K562 (cell line): ENCODE measurements around the gene PRM2. TPM values are rescaled to one million over a fixed set of nuclear protein-coding genes. Genes with fewer than 3 reads are reported as not detected.

Experiments used
- ATAC-seq: fragments of 200-7000 bp; cut with Tn5 transposase; 3 replicates; pipeline ENCODE4 v1.9.1; 2020; ENCODE audit warnings: moderate library complexity
- BruUV-seq: library from RNA; stranded (reverse); fragments of 400-500 nt; replicated peaks from 2 replicates; lab custom pipeline; 2021; lab: Mats Ljungman, UMichigan
- CTCF ChIA-PET: fragments of 300-600 bp; formaldehyde crosslinking; extraction: SDS; loops from one replicate; lab custom pipeline; 2021; ENCODE audit warnings: low intra/inter-chr PET ratio; lab: Yijun Ruan, JAX
- POLR2A ChIA-PET: fragments of 300-600, 350-650 bp; sonication (Branson Sonifier 250); formaldehyde crosslinking; extraction: SDS; loops from one replicate; lab custom pipeline; 2021; ENCODE audit warnings: antibody characterized with exemption, inconsistent platforms; lab: Yijun Ruan, JAX
- DNase-seq, 4 experiments: peaks; one replicate each; pipeline versions ENCODE4 v3.0.0 to v3.0.0-alpha.2; 2011 to 2018; ENCODE audit warnings: low spot score in 3 of 4, mixed read lengths in 3 of 4; ENCODE audit errors: extremely low read depth in 1 of 4
- FAIRE-seq: peaks from 2 replicates; lab custom pipeline; 2011; peaks lifted over from hg19 to GRCh38; lab: Jason Lieb, UNC
- H2AFZ ChIP-seq: 2 replicates; pipeline ENCODE4 v1.6.0; 2011; ENCODE audit warnings: low read depth, low read length, control low read depth, inconsistent platforms
- H3K27ac ChIP-seq: fragments of 200-600 bp; 3 replicates; pipeline ENCODE4 v1.8.0; 2011; ENCODE audit warnings: low read depth, mild to moderate bottlenecking, control low read depth, inconsistent platforms, low read length, moderate library complexity, mixed read lengths; ENCODE audit errors: extremely low read depth
- H3K27me3 ChIP-seq, 2 experiments: fragments of 300-600 bp in 1 of 2; 2 replicates in 1 of 2; 3 replicates in 1 of 2; pipeline versions ENCODE4 v1.6.0 to v1.8.0; 2011; ENCODE audit warnings: inconsistent platforms in 2 of 2, low read length in 2 of 2, mild to moderate bottlenecking in 1 of 2, mixed read lengths in 1 of 2, moderate library complexity in 1 of 2; ENCODE audit not compliant: control insufficient read depth in 2 of 2, insufficient read depth in 2 of 2
- H3K36me3 ChIP-seq: fragments of 300-600 bp; 3 replicates; pipeline ENCODE4 v1.8.0; 2011; ENCODE audit warnings: mild to moderate bottlenecking, low read length, inconsistent platforms; ENCODE audit not compliant: control insufficient read depth, insufficient read depth
- H3K4me1 ChIP-seq, 2 experiments: fragments of 200-600 bp in 1 of 2; replicated peaks in 1 of 2; 2 replicates in 1 of 2; 3 replicates in 1 of 2; pipeline versions ENCODE4 v1.5.1 to v1.8.0; 2011; ENCODE audit warnings: inconsistent platforms in 2 of 2, low read length in 2 of 2, mild to moderate bottlenecking in 1 of 2, mixed read lengths in 1 of 2, moderate library complexity in 1 of 2; ENCODE audit not compliant: control insufficient read depth in 2 of 2, insufficient read depth in 2 of 2
- H3K4me2 ChIP-seq: 2 replicates; pipeline ENCODE4 v1.6.1; 2011; ENCODE audit warnings: low read length, control low read depth, inconsistent platforms, mixed read lengths; ENCODE audit not compliant: insufficient read depth
- H3K4me3 ChIP-seq: fragments of 200-600 bp; sonication (generic), shearing (Covaris generic); 2 replicates; pipeline ENCODE4 v1.5.1; 2016; ENCODE audit warnings: control low read depth, inconsistent platforms
- H3K79me2 ChIP-seq: fragments of 200-600 bp; 3 replicates; pipeline ENCODE4 v1.8.0; 2011; ENCODE audit warnings: low read length, inconsistent platforms; ENCODE audit not compliant: control insufficient read depth, insufficient read depth
- H3K9ac ChIP-seq, 2 experiments: 2 replicates each; pipeline versions ENCODE4 v1.6.0 to v1.6.1; 2011; ENCODE audit warnings: low read depth in 2 of 2, low read length in 2 of 2, control low read depth in 1 of 2, inconsistent platforms in 1 of 2, mild to moderate bottlenecking in 1 of 2, mixed read lengths in 1 of 2; ENCODE audit not compliant: insufficient read depth in 1 of 2
- H3K9me1 ChIP-seq: one replicate; pipeline ENCODE4 v1.6.0; 2011; ENCODE audit warnings: inconsistent platforms, mild to moderate bottlenecking, low read length, moderate library complexity; ENCODE audit not compliant: control insufficient read depth, insufficient read depth
- H3K9me3 ChIP-seq: replicated peaks from 2 replicates; pipeline ENCODE4 v1.5.1; 2011; ENCODE audit warnings: low read depth, low read length, inconsistent platforms; ENCODE audit not compliant: control insufficient read depth, insufficient read depth
- H4K20me1 ChIP-seq: replicated peaks from 2 replicates; pipeline ENCODE4 v1.6.1; 2011; ENCODE audit warnings: low read length, inconsistent platforms, mixed read lengths; ENCODE audit not compliant: control insufficient read depth, insufficient read depth
- ARID4B ChIP-seq: sonication (generic); formaldehyde crosslinking; IDR thresholded peaks from 2 replicates; pipeline ENCODE4 v1.8.0; 2022; ENCODE audit warnings: mild to moderate bottlenecking, missing genetic modification reagents
- BCOR ChIP-seq: fragments of 450-650 bp; IDR thresholded peaks from 2 replicates; pipeline ENCODE4 v1.6.1; 2016
- GABPA ChIP-seq: fragments of 200-800 bp; sonication (Bioruptor generic); conservative IDR thresholded peaks from 2 replicates; pipeline ENCODE4 v1.6.1; 2016; ENCODE audit warnings: low read depth, missing genetic modification characterization, missing compliant biosample characterization
- HMGN3 ChIP-seq: IDR thresholded peaks from 2 replicates; pipeline ENCODE4 v1.6.1; 2011; ENCODE audit warnings: borderline replicate concordance, low read depth, mild to moderate bottlenecking, mixed read lengths, low read length; ENCODE audit not compliant: insufficient read length; ENCODE audit errors: extremely low read depth
- NCOR1 ChIP-seq: fragments of 450-650 bp; IDR thresholded peaks from 2 replicates; pipeline ENCODE4 v1.6.1; 2016; ENCODE audit warnings: mild to moderate bottlenecking, moderate library complexity
- SP2 ChIP-seq: IDR thresholded peaks from 2 replicates; pipeline ENCODE4 v1.6.1; 2011; ENCODE audit warnings: mild to moderate bottlenecking, low read depth, low read length, moderate library complexity; ENCODE audit not compliant: poor library complexity, severe bottlenecking; ENCODE audit errors: extremely low read depth
- SUPT5H ChIP-seq: fragments of 450-650 bp; IDR thresholded peaks from 2 replicates; pipeline ENCODE4 v1.6.1; 2016
- TAF7 ChIP-seq: fragments of 450-650 bp; IDR thresholded peaks from 2 replicates; pipeline ENCODE4 v1.6.1; 2016; ENCODE audit warnings: missing genetic modification characterization, missing compliant biosample characterization
- TBP ChIP-seq: optimal IDR thresholded peaks from 2 replicates; pipeline ENCODE3; 2011; ENCODE audit warnings: low read depth, low read length, improper control_type of control experiment
- USF2 ChIP-seq: sonication (generic); formaldehyde crosslinking; IDR thresholded peaks from 2 replicates; pipeline ENCODE4 v1.5.0; 2020; ENCODE audit warnings: missing genetic modification reagents
- ZNF277 ChIP-seq: fragments of 250-450 bp; sonication (Bioruptor Pico); IDR thresholded peaks from 2 replicates; pipeline ENCODE4 v1.8.0; 2022; ENCODE audit warnings: inconsistent platforms, mild to moderate bottlenecking, moderate library complexity, borderline replicate concordance
- ZNF512 ChIP-seq: IDR thresholded peaks from 2 replicates; pipeline ENCODE4 v1.6.1; 2016; ENCODE audit warnings: missing genetic modification characterization, missing compliant biosample characterization
- ZZZ3 ChIP-seq: fragments of 450-650 bp; IDR thresholded peaks from 2 replicates; pipeline ENCODE4 v1.6.1; 2016; ENCODE audit warnings: antibody characterized with exemption, mild to moderate bottlenecking, moderate library complexity
- WGBS: fragments of 100-300 bp; shearing (Covaris generic); methylation state at CpG from one replicate; pipeline ENCODE4 v1.1.6; 2016; ENCODE audit warnings: low coverage, mixed read lengths; ENCODE audit not compliant: insufficient coverage; ENCODE audit errors: missing lambda C conversion rate; 5-methylcytosine and 5-hydroxymethylcytosine counted together
- in situ Hi-C: fragments of 300-500 bp; cut with MboI; formaldehyde crosslinking; loops from 4 replicates; pipeline ENCODE4 v1.15.0; 2018; ENCODE audit warnings: inconsistent platforms, mixed read lengths
- intact Hi-C: fragments of 100-400 bp; cut with micrococcal nuclease; formaldehyde crosslinking; loops from 2 replicates; pipeline ENCODE4 v1.14.2; 2022
- polyA plus RNA-seq, 8 experiments: library from polyadenylated mRNA; depleted of rRNA in 4 of 8; stranded (reverse) in 5 of 8; unstranded in 3 of 8; fragments of >200 nt; fragmentation: Nextera tagmentation in 2 of 8; fragmentation: Illumina TruSeq in 1 of 8; extraction: Ambion mirVana in 2 of 8; extraction: Trizol in 1 of 8; gene quantifications; 2 replicates each; pipeline versions ENCODE4 v1.2.1 to v1.2.3, GENCODE V29; 2011 to 2014; ENCODE audit warnings: inconsistent platforms in 1 of 8, missing spikeins in 1 of 8
- total RNA-seq, 7 experiments: library from RNA; depleted of rRNA in 6 of 7; stranded (reverse); fragments of >200 nt in 6 of 7; fragmentation: Illumina TruSeq in 2 of 7; extraction: Trizol in 2 of 7; gene quantifications; 2 replicates each; pipeline versions ENCODE4 v1.2.1 to v1.2.3, GENCODE V29; 2011 to 2021; ENCODE audit warnings: low replicate concordance in 1 of 7

PRM2 gene
- total and polyA plus RNA-seq, 9 of the 15 experiments (the other 6 are each of a cell fraction or from before 2014, with no cell fraction given) = not detected

- Histone ChIP-seq H3K4me1 (peaks cover 11 to 25% of the 10 kb centered on the region in 2 experiments; a peak in 3 of 5 replicates), H3K9me3 (no peaks in the 10 kb centered on the region), H3K27me3 (peaks cover 0 to 6% of the 10 kb centered on the region in 2 experiments; a peak in 2 of 5 replicates), H3K9me1 (no peaks in the 10 kb centered on the region), H4K20me1 (no peaks in the 10 kb centered on the region), H3K4me3 (no peak overlapping the region), H3K27ac (no peak overlapping the region), H3K79me2 (no peaks in the 10 kb centered on the region), H2AFZ (no peak overlapping the region), H3K36me3 (no peaks in the 10 kb centered on the region), H3K4me2 (no peak overlapping the region), H3K9ac (peak overlapping the region in 1 of 2 experiments; percentile 45; a peak in 1 of 4 replicates)
- DNase-seq (peak in 2 of 4 experiments; percentile 41 to 46), FAIRE-seq (no peak), ATAC-seq (no peak)
- ChIA-PET CTCF (interaction anchor here (0.8 kb wide), 1 partner anchor 759 kb away, joined by 3 read pairs; no protein-coding TSS in a partner anchor), POLR2A (interaction anchor here (0.5 to 1.2 kb wide), 3 partner anchors 55 to 213 kb away, joined by 3 to 4 read pairs (median 3); no protein-coding TSS in a partner anchor)
- intact Hi-C loops = no loop called here
- in situ Hi-C loops = no loop called here
- WGBS = 26% methylated on average over 15 of the region's 15 CpGs
- BruUV-seq = no TSS peak
- no peak for TF ChIP-seq ARID4B (CRISPR knock-in tag)
- TF ChIP-seq BCOR = no peak
- no peak for TF ChIP-seq HMGN3
- no peak for TF ChIP-seq TBP
- no peak for TF ChIP-seq USF2 (CRISPR knock-in tag)
- no peak for TF ChIP-seq ZNF512 (tag)
- no peak for TF ChIP-seq ZZZ3
- no peak for TF ChIP-seq ZNF277
- no peak for TF ChIP-seq NCOR1
- TF ChIP-seq SP2 = no peak
- TF ChIP-seq GABPA (tag) = no peak
- TF ChIP-seq TAF7 (tag) = no peak
- TF ChIP-seq SUPT5H = no peak
These were observed 32.4 kb upstream of the PRM2 start for GRCh38 chr16:11308493-11309283.
